Sciatic nerve (tissue), 2 donors: ENCODE measurements around the gene RNF225. TPM values are rescaled to one million over a fixed set of nuclear protein-coding genes. Genes with fewer than 3 reads are reported as not detected.
"Not testable (repeated sequence)": the region's sequence is repeated elsewhere in the genome, so short reads cannot be mapped to it uniquely, and the experiment has no call there.

ENCODE experiments used
- ATAC-seq: fragments of 200-7000 bp; cut with Tn5 transposase; one replicate; pipeline ENCODE4 v1.9.1; 2020; ENCODE audit warnings: mild to moderate bottlenecking, moderate library complexity
- DNase-seq: peaks from one replicate; pipeline ENCODE4 v3.0.0-alpha.2; 2020; ENCODE audit warnings: low spot score
- intact Hi-C: fragments of 100-400 bp; cut with DNase I; formaldehyde crosslinking; loops from one replicate; pipeline ENCODE4 v1.14.2; 2022
- total RNA-seq: library from RNA; stranded (reverse); fragmentation: NEBNext Ultra II Directional; extraction: Animal tissue kit (Norgen Biotek cat#: 25700); gene quantifications from one replicate; pipeline ENCODE4 v1.2.1, GENCODE V29; 2021
- donor health status: DM: no; HTN: no; CAD: no.
- donor health status: DM: no; HTN: no; CAD: no.

Gene RNF225
- total RNA-seq, 1 donor from 2014 or later, result not detected

- intact Hi-C loops, result no loop called here
- no peak for ATAC-seq
- no peak for DNase-seq
Measured at GRCh38 chr19:58357481-58358145, 37.8 kb upstream of the RNF225 start.

- DNase-seq (peak; percentile 75), ATAC-seq (peak; percentile 13)
- intact Hi-C loops, result no loop called here
Measured at GRCh38 chr19:58361900-58362271, 33.6 kb upstream of the RNF225 start.

GRCh38 chr19:58362272-58362994 lies 33.0 kb upstream of the RNF225 start, which contains the start of gene ZNF497:
Gene ZNF497, minus strand, starts transcription at chr19:58362751. Its CDS starts 5,116 bp downstream, at chr19:58357635.
- DNase-seq, result peak; percentile 99
- intact Hi-C loops, result no loop called here
- ATAC-seq, result peak; percentile 97

- ATAC-seq (no peak), DNase-seq (no peak)
- intact Hi-C loops, result no loop called here
Measured at GRCh38 chr19:58364146-58364545, 31.3 kb upstream of the RNF225 start.

GRCh38 chr19:58366585-58367430 lies 28.6 kb upstream of the RNF225 start:
- no peak for DNase-seq
- no peak for ATAC-seq
- intact Hi-C loops, result no loop called here

- ATAC-seq, result no peak
- intact Hi-C loops, result no loop called here
- DNase-seq, result peak; percentile 49
Measured at GRCh38 chr19:58367698-58368454, 27.6 kb upstream of the RNF225 start.

GRCh38 chr19:58368561-58369360 lies 26.7 kb upstream of the RNF225 start:
- intact Hi-C loops, result no loop called here
- DNase-seq (peak; percentile 57), ATAC-seq (no peak)

GRCh38 chr19:58372311-58373133 lies 22.9 kb upstream of the RNF225 start:
- intact Hi-C loops, result no loop called here
- ATAC-seq (no peak), DNase-seq (no peak)

- no peak for DNase-seq
- intact Hi-C loops, result no loop called here
Measured at GRCh38 chr19:58374200-58374599, 21.3 kb upstream of the RNF225 start.

GRCh38 chr19:58376724-58377123 lies 18.7 kb upstream of the RNF225 start:
- intact Hi-C loops, DNase-seq, ATAC-seq: not testable (repeated sequence)

More at GRCh38 chr19:58374200-58374599, 21.3 kb upstream of the RNF225 start:
- ATAC-seq, result no peak

GRCh38 chr19:58379246-58379645 lies 16.2 kb upstream of the RNF225 start:
- ATAC-seq (no peak), DNase-seq (no peak)
- intact Hi-C loops, result no loop called here

GRCh38 chr19:58380037-58380661 lies 15.3 kb upstream of the RNF225 start:
- intact Hi-C loops, result no loop called here
- DNase-seq (no peak), ATAC-seq (no peak)

GRCh38 chr19:58380662-58381459 lies 14.6 kb upstream of the RNF225 start, which contains the start of gene ZNF837:
Gene ZNF837, minus strand, starts transcription at chr19:58381030. Its CDS starts 11,698 bp downstream, at chr19:58369332.
- ATAC-seq (peak; percentile 97), DNase-seq (peak; percentile 99)
- intact Hi-C loops, result no loop called here

GRCh38 chr19:58381460-58382212 lies 13.8 kb upstream of the RNF225 start:
- intact Hi-C loops, result no loop called here
- ATAC-seq (no peak), DNase-seq (peak; percentile 63)

GRCh38 chr19:58382997-58383603 lies 12.4 kb upstream of the RNF225 start:
- intact Hi-C loops, result no loop called here
- DNase-seq, result peak; percentile 53
- ATAC-seq, result no peak
